Thoracic aorta (tissue), 2 donors: ENCODE results near the gene SETBP1. TPM values are rescaled to one million over a fixed set of nuclear protein-coding genes. Genes with fewer than 3 reads are reported as not detected.

Experiments used
- ATAC-seq: fragments of 150-250 bp; one replicate; pipeline ENCODE4 v1.8.0; 2017; ENCODE audit warnings: low read depth; ENCODE audit not compliant: insufficient number of reproducible peaks, low FRiP score
- DNase-seq: peaks from one replicate; pipeline ENCODE4 v3.0.0-alpha.2; 2020; ENCODE audit warnings: low spot score
- H3K27ac ChIP-seq, 2 donors: fragments of 200-600 bp; sonication (generic); 1 replicate in 1 of 2; 2 replicates in 1 of 2; pipeline ENCODE4 v1.5.1; 2016; ENCODE audit warnings: mild to moderate bottlenecking in 2 of 2, moderate library complexity in 2 of 2
- H3K27me3 ChIP-seq: fragments of 200-600 bp; sonication (generic); replicated peaks from 2 replicates; pipeline ENCODE4 v1.6.0; 2016; ENCODE audit warnings: mild to moderate bottlenecking; ENCODE audit not compliant: insufficient read depth
- H3K36me3 ChIP-seq: fragments of 200-600 bp; sonication (generic); one replicate; pipeline ENCODE4 v1.5.1; 2016
- H3K4me1 ChIP-seq, 2 donors: fragments of 200-600 bp; sonication (generic); 1 replicate in 1 of 2; 2 replicates in 1 of 2; pipeline versions ENCODE4 v1.5.1 to v1.6.0; 2016; ENCODE audit warnings: low read depth in 2 of 2, mild to moderate bottlenecking in 1 of 2; ENCODE audit not compliant: control insufficient read depth in 1 of 2
- H3K4me3 ChIP-seq: fragments of 200-600 bp; sonication (generic); 2 replicates; pipeline ENCODE4 v1.5.1; 2016; ENCODE audit warnings: mild to moderate bottlenecking
- H3K9me3 ChIP-seq: fragments of 200-600 bp; sonication (generic); 2 replicates; pipeline ENCODE4 v1.5.1; 2016
- total RNA-seq, 2 donors: library from RNA; depleted of rRNA; stranded (reverse); fragments of >200 nt; gene quantifications; one replicate each; pipeline versions ENCODE4 v1.1.0 to v1.2.3, GENCODE V29; 2016
- TF ChIP-seq, protein P1 (sequence below): fragments of 200-600 bp; sonication (generic); IDR thresholded peaks from one replicate; pipeline ENCODE4 v1.5.1; 2019; ENCODE audit warnings: antibody characterized with exemption

The SETBP1 gene
- total RNA-seq, 2 donors from 2014 or later = 39.3 to 50.2 TPM

DNA sequence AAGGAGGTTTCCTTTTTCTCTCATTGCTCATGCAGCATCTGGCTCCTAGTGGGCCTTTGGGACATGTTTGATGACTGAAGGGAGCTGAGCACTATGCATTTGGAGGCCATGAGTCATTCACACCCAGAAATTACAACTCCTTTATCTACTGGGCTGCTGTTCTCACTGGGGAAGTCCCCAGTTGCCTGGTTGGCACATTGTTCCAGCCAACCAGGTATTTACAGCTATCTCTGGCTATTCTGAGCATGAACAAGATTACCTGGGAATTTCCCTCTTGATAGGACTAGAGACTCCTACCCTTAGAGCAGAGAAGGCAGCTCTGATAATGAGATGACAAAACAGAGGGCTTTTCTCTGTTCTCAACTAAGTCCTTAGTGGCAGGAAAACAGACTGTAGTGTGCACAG is 206.5 kb downstream of the SETBP1 start:
- Histone ChIP-seq H3K36me3 (no peaks in the 10 kb centered on the region), H3K27me3 (no peaks in the 10 kb centered on the region), H3K4me1 (peaks cover 8 to 17% of the 10 kb centered on the region in 2 donors), H3K9me3 (peaks cover 5% of the 10 kb centered on the region), H3K4me3 (no peak overlapping the region), H3K27ac (no peak overlapping the region)
- DNase-seq = no peak
- ATAC-seq = no peak
- TF ChIP-seq, protein P1, sequence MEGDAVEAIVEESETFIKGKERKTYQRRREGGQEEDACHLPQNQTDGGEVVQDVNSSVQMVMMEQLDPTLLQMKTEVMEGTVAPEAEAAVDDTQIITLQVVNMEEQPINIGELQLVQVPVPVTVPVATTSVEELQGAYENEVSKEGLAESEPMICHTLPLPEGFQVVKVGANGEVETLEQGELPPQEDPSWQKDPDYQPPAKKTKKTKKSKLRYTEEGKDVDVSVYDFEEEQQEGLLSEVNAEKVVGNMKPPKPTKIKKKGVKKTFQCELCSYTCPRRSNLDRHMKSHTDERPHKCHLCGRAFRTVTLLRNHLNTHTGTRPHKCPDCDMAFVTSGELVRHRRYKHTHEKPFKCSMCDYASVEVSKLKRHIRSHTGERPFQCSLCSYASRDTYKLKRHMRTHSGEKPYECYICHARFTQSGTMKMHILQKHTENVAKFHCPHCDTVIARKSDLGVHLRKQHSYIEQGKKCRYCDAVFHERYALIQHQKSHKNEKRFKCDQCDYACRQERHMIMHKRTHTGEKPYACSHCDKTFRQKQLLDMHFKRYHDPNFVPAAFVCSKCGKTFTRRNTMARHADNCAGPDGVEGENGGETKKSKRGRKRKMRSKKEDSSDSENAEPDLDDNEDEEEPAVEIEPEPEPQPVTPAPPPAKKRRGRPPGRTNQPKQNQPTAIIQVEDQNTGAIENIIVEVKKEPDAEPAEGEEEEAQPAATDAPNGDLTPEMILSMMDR = no peak

DNA sequence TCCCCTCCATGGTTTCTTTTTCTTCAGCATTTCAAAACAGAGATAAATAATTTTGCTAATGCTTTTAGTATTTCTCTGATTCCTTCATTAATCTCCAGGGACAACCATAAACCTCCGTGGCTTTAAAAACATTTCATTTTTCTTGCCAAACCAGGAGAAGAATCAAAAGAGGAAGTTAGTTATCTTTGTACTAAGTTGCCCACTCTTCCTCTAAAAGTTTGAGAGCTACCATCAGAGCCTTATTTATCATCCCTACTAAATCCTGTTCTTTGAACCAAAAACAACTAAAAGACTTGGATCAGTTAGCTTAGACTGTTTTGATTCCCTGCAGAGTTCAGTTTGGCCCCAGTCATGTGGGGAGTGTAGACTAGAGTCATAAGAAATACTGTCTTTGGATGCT is 208.4 kb downstream of the SETBP1 start:
- H3K27me3 ChIP-seq = no peaks in the 10 kb centered on the region
- ATAC-seq (no peak), DNase-seq (no peak)
- no peak overlapping the region for H3K27ac ChIP-seq
- peaks cover 12 to 25% of the 10 kb centered on the region in 2 donors for H3K4me1 ChIP-seq
- TF ChIP-seq, protein P1 = no peak
- no peak overlapping the region for H3K4me3 ChIP-seq
- no peaks in the 10 kb centered on the region for H3K36me3 ChIP-seq
- H3K9me3 ChIP-seq = peaks cover 5% of the 10 kb centered on the region

DNA sequence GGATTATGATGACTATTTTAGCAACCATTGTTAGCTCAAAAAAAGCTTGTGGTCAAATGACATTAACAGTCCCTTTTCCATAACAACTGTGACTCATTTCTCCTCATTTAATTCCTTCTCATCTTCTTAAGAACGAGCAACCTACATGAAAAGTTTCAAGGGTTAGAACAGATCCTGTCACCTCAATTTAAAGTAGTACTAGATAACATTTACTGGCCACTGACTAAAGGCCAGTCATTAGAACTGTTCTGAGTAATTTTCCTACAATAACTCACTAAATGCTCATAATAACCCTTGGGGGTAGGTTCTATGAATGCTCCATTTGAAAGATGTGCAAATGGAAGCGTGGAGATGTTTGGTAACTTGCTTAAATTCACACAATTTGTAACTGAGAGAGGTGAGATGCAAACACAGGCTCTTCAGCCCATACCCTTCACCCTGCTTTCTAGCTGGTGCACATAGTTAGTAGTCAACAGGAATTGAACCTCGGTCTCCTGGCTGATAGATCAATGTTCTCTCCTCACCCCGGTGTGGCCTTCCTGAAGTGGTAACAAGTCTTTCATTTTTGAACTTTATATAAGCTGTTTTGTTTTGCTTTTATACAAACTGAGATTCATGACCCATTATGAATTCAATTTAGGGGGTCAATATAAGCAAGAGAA is 212.5 kb downstream of the SETBP1 start:
- Histone ChIP-seq H3K36me3 (no peaks in the 10 kb centered on the region), H3K9me3 (peaks cover 5% of the 10 kb centered on the region), H3K27ac (no peak overlapping the region), H3K4me3 (no peak overlapping the region), H3K4me1 (peaks cover 13 to 23% of the 10 kb centered on the region in 2 donors), H3K27me3 (no peaks in the 10 kb centered on the region)
- DNase-seq (no peak), ATAC-seq (no peak)
- TF ChIP-seq, protein P1 = no peak

DNA sequence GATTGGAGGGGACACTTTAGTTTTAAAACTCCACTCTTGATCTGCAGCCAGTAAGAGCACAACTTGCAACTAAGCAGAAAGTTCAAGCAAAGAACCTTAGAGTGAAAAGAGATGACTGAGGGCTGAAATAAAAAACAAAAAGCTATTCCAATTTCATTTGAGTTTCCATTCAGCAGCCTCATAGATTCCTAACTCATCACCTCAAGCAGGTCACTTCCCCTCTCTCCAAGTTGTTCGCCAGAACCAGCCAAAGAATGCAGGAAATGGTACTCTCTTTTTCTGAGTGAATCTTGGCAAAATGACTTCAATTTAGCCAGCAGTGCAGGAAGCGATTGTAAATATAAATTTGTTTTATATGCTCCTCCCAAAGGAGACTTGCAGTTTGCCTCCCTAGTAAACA is 213.3 kb downstream of the SETBP1 start:
- Histone ChIP-seq H3K4me3 (no peak overlapping the region), H3K4me1 (peaks cover 9 to 19% of the 10 kb centered on the region in 2 donors), H3K27ac (no peak overlapping the region), H3K36me3 (no peaks in the 10 kb centered on the region), H3K27me3 (no peaks in the 10 kb centered on the region), H3K9me3 (peaks cover 5% of the 10 kb centered on the region)
- ATAC-seq (no peak), DNase-seq (no peak)
- TF ChIP-seq, protein P1 = no peak

DNA sequence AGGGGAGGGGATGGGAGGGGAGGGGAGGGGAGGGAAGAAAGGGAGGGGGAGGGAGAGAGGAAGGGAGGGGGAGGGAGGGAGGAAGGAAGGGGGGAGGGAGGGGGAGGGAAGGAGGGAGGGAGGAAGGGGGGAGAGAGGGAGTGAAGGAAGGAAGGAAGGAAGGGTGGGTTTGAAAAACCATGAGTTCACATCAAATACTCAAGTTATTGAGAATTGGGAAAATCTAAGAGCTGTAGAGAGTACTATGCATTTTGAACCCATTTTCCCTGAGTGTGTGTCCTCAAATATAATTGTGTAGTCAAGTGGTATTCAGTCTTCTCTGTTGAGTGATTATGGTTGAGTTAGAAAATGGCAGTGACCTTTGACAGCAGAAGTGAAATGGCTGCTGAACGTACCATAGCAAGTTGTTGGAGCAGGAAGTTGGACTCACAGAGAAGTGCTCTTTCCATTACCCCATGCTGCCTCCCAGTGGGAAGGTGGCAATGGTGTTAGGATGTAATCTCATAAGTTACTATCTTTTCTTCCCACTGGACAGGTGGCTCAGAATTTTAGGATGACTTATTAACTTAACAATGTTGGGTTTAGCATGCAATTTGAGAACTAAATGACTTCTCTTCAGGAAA is 214.6 kb downstream of the SETBP1 start:
- no peaks in the 10 kb centered on the region for H3K36me3 ChIP-seq
- H3K27ac ChIP-seq = no peak overlapping the region
- no peak overlapping the region for H3K4me3 ChIP-seq
- peaks cover 5 to 14% of the 10 kb centered on the region in 2 donors for H3K4me1 ChIP-seq
- ATAC-seq (no peak), DNase-seq (no peak)
- H3K27me3 ChIP-seq = no peaks in the 10 kb centered on the region
- TF ChIP-seq, protein P1 = no peak
- peaks cover 5% of the 10 kb centered on the region for H3K9me3 ChIP-seq
